Keratinocyte (primary cell): ENCODE results near the gene SH2D4B. TPM values are rescaled to one million over a fixed set of nuclear protein-coding genes. Genes with fewer than 3 reads are reported as not detected.

Experiments
- DNase-seq: peaks from one replicate; pipeline ENCODE4 v3.0.0-alpha.2; 2011; ENCODE audit warnings: low read depth, missing footprints, low spot score
- FAIRE-seq: peaks from 2 replicates; lab custom pipeline; 2011; peaks lifted over from hg19 to GRCh38; lab: Jason Lieb, UNC
- H2AFZ ChIP-seq: 2 replicates; pipeline ENCODE4 v1.6.0; 2012; ENCODE audit warnings: low read length, control low read depth, inconsistent platforms; ENCODE audit not compliant: control insufficient read depth
- H3K27ac ChIP-seq: 2 replicates; pipeline ENCODE4 v1.5.1; 2011; ENCODE audit warnings: low read length; ENCODE audit not compliant: control insufficient read depth, insufficient read depth
- H3K27me3 ChIP-seq: 3 replicates; pipeline ENCODE4 v1.6.0; 2011; ENCODE audit warnings: low read length; ENCODE audit not compliant: control insufficient read depth, insufficient read depth; ENCODE audit errors: extremely low read depth
- H3K36me3 ChIP-seq, 2 experiments: 2 replicates in 1 of 2; 3 replicates in 1 of 2; pipeline ENCODE4 v1.5.1; 2011; ENCODE audit warnings: low read length in 2 of 2, mild to moderate bottlenecking in 1 of 2; ENCODE audit not compliant: control insufficient read depth in 2 of 2, insufficient read depth in 2 of 2; ENCODE audit errors: extremely low read depth in 1 of 2
- H3K4me1 ChIP-seq: 3 replicates; pipeline ENCODE4 v1.5.1; 2011; ENCODE audit warnings: low read length; ENCODE audit not compliant: control insufficient read depth, insufficient read depth; ENCODE audit errors: extremely low read depth
- H3K4me2 ChIP-seq: 3 replicates; pipeline ENCODE4 v1.6.0; 2011; ENCODE audit warnings: low read depth, low read length; ENCODE audit not compliant: control insufficient read depth, insufficient read depth; ENCODE audit errors: extremely low read depth
- H3K4me3 ChIP-seq, 3 experiments: fragments of 200-600 bp in 1 of 3; sonication (generic) in 1 of 3; 2 replicates in 2 of 3; 3 replicates in 1 of 3; pipeline ENCODE4 v1.5.1; 2011 to 2016; ENCODE audit warnings: low read length in 3 of 3, mild to moderate bottlenecking in 3 of 3, control low read depth in 2 of 3, inconsistent platforms in 1 of 3, low read depth in 1 of 3, mixed read lengths in 1 of 3, mixed run types in 1 of 3, moderate library complexity in 1 of 3; ENCODE audit not compliant: control insufficient read depth in 2 of 3, insufficient read depth in 2 of 3; ENCODE audit errors: extremely low read depth in 1 of 3
- H3K79me2 ChIP-seq: 2 replicates; pipeline ENCODE4 v1.6.0; 2012; ENCODE audit warnings: low read length; ENCODE audit not compliant: control insufficient read depth, insufficient read depth
- H3K9ac ChIP-seq: 3 replicates; pipeline ENCODE4 v1.6.0; 2011; ENCODE audit warnings: low read length; ENCODE audit not compliant: control insufficient read depth, insufficient read depth; ENCODE audit errors: extremely low read depth
- H3K9me1 ChIP-seq: 3 replicates; pipeline ENCODE4 v1.6.0; 2011; ENCODE audit warnings: low read length; ENCODE audit not compliant: control insufficient read depth, insufficient read depth; ENCODE audit errors: extremely low read depth
- H3K9me3 ChIP-seq: 2 replicates; pipeline ENCODE4 v1.5.1; 2012; ENCODE audit warnings: low read depth, low read length; ENCODE audit not compliant: control insufficient read depth
- H4K20me1 ChIP-seq: 3 replicates; pipeline ENCODE4 v1.6.0; 2011; ENCODE audit warnings: low read length; ENCODE audit not compliant: control insufficient read depth, insufficient read depth; ENCODE audit errors: extremely low read depth
- EZH2 ChIP-seq: IDR thresholded peaks from one replicate; pipeline ENCODE4 v1.6.1; 2012; ENCODE audit warnings: inconsistent platforms, mild to moderate bottlenecking, low read length, moderate library complexity
- dilution Hi-C: fragments of 300-500 bp; cut with MboI; formaldehyde crosslinking; loops from one replicate; pipeline ENCODE4 v1.7.0; 2020; ENCODE audit warnings: low sequenced_read_pairs; ENCODE audit not compliant: extremely low pct_ligation_motif_present
- polyA plus RNA-seq, 5 experiments: library from polyadenylated mRNA; depleted of rRNA in 3 of 5; stranded (reverse) in 3 of 5; stranded (forward) in 1 of 5; unstranded in 1 of 5; fragments of >200 nt; gene quantifications; 1 replicate in 1 of 5; 2 replicates in 3 of 5; 3 replicates in 1 of 5; pipeline versions ENCODE4 v1.2.1 to v1.2.3, GENCODE V29; 2011 to 2012; ENCODE audit warnings: missing spikeins in 2 of 5, low read depth in 1 of 5, low replicate concordance in 1 of 5
- TF ChIP-seq, protein P1 (sequence below), 3 experiments: IDR thresholded peaks in 1 of 3; conservative IDR thresholded peaks in 1 of 3; optimal IDR thresholded peaks in 1 of 3; 2 replicates in 2 of 3; 3 replicates in 1 of 3; pipeline versions ENCODE3 to v1.5.1; 2011; ENCODE audit warnings: low read length in 3 of 3, mild to moderate bottlenecking in 3 of 3, moderate library complexity in 2 of 3, control low read depth in 1 of 3, inconsistent platforms in 1 of 3; ENCODE audit not compliant: insufficient read depth in 2 of 3; ENCODE audit errors: extremely low read depth in 1 of 3

The SH2D4B gene
- polyA plus RNA-seq, 1 donor (not counting 4 experiments of a cell fraction or from before 2014, with no cell fraction given) = 0.22 TPM

DNA sequence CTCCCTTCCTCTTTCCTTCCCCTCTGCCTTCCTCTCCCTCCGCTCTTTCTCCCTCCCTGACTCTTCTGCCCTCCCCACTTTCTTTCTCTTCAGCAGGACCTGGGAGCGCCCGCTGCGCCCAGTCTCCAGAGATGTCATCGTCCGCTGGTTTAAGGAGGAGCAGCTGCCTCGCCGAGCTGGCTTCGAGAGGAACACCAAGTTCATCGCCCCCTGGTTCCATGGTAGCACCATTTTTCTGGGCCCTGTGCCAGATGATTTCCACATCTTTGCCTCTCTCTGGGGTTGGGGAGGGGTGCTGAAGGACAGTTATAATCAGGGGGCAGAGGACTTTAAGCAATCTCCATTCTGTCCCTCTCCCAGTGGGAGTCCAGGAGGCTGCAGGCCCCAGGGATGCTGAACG lies 71.6 kb downstream of the SH2D4B start:
- FAIRE-seq = no peak
- Histone ChIP-seq H3K4me3 (no peak overlapping the region), H3K9ac (no peak overlapping the region), H3K27ac (no peak overlapping the region), H3K9me3 (no peaks in the 10 kb centered on the region), H3K79me2 (no peaks in the 10 kb centered on the region), H2AFZ (no peak overlapping the region), H3K4me1 (no peaks in the 10 kb centered on the region), H3K27me3 (no peaks in the 10 kb centered on the region), H3K4me2 (no peak overlapping the region), H3K36me3 (no peaks in the 10 kb centered on the region), H4K20me1 (no peaks in the 10 kb centered on the region), H3K9me1 (no peaks in the 10 kb centered on the region)
- dilution Hi-C loops = no loop called here
- no peak for DNase-seq
- TF ChIP-seq, protein P1, sequence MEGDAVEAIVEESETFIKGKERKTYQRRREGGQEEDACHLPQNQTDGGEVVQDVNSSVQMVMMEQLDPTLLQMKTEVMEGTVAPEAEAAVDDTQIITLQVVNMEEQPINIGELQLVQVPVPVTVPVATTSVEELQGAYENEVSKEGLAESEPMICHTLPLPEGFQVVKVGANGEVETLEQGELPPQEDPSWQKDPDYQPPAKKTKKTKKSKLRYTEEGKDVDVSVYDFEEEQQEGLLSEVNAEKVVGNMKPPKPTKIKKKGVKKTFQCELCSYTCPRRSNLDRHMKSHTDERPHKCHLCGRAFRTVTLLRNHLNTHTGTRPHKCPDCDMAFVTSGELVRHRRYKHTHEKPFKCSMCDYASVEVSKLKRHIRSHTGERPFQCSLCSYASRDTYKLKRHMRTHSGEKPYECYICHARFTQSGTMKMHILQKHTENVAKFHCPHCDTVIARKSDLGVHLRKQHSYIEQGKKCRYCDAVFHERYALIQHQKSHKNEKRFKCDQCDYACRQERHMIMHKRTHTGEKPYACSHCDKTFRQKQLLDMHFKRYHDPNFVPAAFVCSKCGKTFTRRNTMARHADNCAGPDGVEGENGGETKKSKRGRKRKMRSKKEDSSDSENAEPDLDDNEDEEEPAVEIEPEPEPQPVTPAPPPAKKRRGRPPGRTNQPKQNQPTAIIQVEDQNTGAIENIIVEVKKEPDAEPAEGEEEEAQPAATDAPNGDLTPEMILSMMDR (optimal IDR thresholded peaks at IDR 0.05 in 1 of 3, IDR thresholded peaks at IDR 0.05 in 1 of 3, conservative IDR thresholded peaks at IDR 0.05 in 1 of 3; ENCODE audit: extremely low read depth in 1 of 3, insufficient read depth in 2 of 3, low read length in 3 of 3) = no peak
- no peak for TF ChIP-seq EZH2

DNA sequence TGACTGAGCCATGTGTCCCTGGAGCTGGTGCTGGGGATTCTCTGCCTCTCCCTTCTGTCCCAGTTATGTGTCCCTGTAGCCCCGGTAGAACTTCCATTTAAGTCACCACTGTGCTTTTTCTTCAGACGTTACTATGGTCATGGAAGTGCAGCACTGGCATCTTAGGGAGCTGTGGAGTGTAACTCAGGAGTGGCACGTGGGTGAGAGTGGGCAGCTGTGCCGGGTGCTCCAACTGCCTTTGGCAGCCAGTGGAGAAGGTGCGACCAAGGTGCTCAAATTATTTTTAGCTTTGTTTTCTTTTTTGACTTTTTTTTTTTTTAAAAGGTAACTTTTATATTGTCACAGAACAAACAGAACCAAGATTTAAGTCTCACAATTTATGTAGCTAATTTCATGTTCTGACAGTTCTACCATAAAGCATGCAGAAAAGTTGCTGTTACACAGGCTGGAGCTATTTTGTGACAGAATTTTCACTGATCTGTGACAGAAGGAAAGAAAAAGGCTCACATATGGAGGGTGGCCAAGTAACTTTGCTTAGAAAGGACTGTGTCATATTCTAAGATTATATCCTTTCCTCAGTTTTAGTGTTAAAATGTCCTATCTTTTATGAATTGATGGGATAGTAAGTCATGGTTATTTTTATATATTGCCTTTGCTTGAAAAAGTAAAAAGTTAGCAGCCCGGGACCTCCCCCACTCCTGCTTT lies 73.9 kb downstream of the SH2D4B start:
- dilution Hi-C loops = no loop called here
- DNase-seq = no peak
- H3K9ac ChIP-seq = no peak overlapping the region
- H3K27ac ChIP-seq = no peak overlapping the region
- FAIRE-seq = no peak
- no peak for TF ChIP-seq EZH2
- TF ChIP-seq, protein P1 (optimal IDR thresholded peaks at IDR 0.05 in 1 of 3, IDR thresholded peaks at IDR 0.05 in 1 of 3, conservative IDR thresholded peaks at IDR 0.05 in 1 of 3; ENCODE audit: extremely low read depth in 1 of 3, insufficient read depth in 2 of 3, low read length in 3 of 3) = no peak
- H4K20me1 ChIP-seq = no peaks in the 10 kb centered on the region
- H2AFZ ChIP-seq = no peak overlapping the region
- H3K79me2 ChIP-seq = no peaks in the 10 kb centered on the region
- H3K4me1 ChIP-seq = no peaks in the 10 kb centered on the region
- no peaks in the 10 kb centered on the region for H3K9me3 ChIP-seq
- H3K4me3 ChIP-seq = no peak overlapping the region
- H3K36me3 ChIP-seq = no peaks in the 10 kb centered on the region
- no peaks in the 10 kb centered on the region for H3K9me1 ChIP-seq
- no peak overlapping the region for H3K4me2 ChIP-seq
- H3K27me3 ChIP-seq = peaks cover 3% of the 10 kb centered on the region
